GM19467 (cell line): ENCODE results near the gene COL26A1.
A peak's percentile ranks its signal among the peaks of the same experiment; 100 is the strongest.
"Not testable (repeated sequence)": the region's sequence is repeated elsewhere in the genome, so short reads cannot be mapped to it uniquely, and the experiment has no call there.

Experiments used
- ATAC-seq: cut with Tn5 transposase; IDR thresholded peaks from one replicate; pipeline ENCODE4 v1.9.1; 2021; ENCODE audit warnings: mild to moderate bottlenecking, moderate library complexity; ENCODE audit not compliant: unreplicated experiment

The COL26A1 gene

DNA sequence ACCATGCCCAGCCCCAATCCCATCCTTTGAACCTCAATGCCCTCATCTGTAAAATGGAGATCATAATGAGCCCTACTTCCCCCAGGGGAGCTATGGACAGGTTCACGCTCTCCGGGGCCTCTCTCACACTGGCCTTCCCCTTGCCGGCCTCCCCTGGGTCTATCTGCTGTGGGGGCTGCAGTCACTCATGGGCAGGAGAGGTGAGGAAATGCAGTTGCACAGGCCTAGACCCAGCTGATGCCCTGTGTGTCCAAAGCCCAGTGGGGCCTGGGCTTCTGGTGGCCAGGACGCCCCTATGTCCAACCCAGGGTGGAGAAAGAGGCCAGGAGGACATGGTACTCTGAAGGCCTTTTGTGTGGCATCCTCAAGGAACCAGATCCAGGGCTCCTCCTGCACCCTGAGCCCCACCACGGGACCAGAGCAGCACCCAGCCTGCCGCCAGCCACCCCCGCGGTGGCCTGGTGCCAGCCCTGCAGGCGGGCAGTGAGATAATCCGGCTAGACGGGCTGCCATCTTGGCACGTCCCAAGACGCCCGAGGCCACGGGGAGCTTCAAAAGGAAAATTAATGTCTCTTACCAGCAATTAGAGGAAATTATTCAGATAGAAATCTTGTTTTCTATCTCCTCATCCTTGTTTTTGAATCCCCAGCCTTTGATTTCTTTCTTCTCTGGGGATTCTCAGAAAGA, 227.4 kb downstream of the COL26A1 start:
- no peak for ATAC-seq

DNA sequence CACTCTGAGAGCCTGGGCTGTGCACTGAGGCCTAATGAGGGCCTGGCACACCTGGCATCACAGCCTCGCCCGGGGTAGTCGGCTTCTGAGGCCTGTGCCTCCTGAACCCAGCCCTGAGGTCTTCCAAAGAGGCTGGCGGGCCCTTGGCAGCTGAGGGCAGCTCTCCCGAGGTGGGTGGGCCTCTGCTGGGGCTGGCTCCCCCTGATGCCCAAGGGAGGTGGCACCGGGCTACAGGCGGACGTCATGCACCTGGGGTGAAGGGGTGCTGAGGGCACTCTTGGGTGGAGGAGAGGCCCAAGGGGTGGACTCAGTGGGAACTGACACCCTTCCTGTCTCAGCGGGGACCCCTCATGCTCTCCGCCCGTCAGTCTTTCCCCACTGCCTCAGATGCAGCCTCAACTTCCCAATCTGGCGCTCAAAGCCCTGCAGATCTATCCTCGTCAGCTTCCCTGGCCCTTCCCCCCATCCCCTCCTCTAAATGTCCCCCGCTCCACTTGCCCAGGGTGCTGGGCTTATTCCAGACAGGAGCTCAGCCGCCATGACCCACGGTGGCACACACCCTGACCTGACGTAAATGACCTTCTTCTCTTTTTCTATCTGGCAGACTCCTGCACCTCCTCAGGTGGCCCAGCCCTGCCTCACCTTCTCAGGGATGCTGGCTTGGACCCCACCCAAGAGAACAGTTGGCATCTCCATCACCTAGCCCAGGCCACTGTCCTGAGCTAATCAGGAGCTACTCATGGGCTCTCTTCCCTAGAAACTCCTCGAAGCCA, 228.2 kb downstream of the COL26A1 start:
- ATAC-seq = no peak

DNA sequence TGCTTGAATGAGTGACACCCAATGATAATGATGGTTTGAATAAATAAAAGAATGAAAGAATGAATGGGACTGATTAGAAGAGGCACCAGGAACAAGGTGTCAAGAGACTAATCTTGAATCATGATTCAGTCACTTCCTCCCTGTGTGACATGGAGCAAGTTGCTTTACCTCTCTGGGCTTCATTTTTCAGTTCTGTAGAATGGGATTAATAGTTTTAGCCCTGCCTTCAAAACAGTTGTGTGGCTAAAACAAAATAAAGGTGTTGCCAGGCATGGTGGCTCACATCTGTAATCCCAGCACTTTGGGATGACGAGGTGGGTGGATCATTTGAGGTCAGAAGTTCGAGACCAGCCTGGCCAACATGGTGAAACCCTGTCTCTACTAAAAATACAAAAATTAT, 228.8 kb downstream of the COL26A1 start:
- ATAC-seq = no peak

DNA sequence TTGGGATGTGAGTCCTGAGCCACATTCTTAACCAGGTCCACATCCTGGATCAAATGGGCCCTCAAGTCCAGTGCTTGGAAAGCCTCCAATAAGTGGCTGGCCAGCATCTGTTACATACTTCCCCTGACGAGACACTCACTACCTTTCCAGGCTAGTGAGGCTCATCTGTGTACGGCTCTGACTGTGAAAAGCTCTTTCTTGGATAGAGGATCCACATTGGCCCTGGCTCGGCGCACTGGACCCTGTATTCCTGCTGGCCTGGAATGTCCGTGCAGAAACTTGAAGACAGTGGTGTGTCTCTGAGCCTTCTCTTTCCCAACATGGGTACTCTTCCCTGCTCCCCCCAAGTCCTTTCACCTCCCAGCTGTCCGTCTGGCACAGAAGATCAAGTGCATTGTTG, 230.9 kb downstream of the COL26A1 start:
- no peak for ATAC-seq

DNA sequence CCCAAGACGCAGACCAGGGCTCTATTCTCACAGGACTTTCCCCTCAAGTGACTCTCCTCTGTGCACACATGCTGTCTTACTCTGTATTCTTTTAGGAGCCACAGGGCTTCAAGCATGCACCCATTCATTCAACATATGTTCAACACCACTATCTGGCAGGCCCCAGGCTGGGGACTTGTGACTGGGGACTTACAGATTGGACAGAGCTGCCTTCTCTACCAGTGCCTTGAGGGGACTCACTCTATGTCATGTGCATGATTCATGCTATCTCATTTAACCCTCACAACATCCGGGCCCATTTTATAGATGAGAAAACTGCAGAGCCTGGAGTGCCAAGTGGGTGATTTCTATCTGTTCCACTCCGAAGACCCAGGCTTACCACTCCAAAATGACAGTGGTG, 232.1 kb downstream of the COL26A1 start:
- ATAC-seq = no peak

DNA sequence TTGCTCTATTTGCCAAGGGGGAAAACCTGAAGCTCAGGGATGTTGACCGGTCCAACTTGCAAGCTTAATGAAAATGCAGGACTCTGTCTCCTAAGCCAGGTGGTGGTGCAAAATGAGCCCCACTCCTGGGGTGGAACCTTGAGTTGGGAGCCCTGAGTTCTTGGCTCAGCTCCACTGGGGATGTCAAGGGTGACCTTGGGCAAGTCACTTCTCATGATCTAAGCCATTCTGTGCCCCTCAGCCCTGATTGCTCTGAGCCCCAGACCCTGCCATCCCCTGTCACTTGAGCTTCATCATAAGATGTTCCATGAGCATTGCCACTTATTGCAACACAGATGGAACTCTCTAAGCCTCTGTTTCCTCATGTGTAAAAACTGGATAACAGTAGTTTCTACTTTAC, 232.6 kb downstream of the COL26A1 start:
- no peak for ATAC-seq

DNA sequence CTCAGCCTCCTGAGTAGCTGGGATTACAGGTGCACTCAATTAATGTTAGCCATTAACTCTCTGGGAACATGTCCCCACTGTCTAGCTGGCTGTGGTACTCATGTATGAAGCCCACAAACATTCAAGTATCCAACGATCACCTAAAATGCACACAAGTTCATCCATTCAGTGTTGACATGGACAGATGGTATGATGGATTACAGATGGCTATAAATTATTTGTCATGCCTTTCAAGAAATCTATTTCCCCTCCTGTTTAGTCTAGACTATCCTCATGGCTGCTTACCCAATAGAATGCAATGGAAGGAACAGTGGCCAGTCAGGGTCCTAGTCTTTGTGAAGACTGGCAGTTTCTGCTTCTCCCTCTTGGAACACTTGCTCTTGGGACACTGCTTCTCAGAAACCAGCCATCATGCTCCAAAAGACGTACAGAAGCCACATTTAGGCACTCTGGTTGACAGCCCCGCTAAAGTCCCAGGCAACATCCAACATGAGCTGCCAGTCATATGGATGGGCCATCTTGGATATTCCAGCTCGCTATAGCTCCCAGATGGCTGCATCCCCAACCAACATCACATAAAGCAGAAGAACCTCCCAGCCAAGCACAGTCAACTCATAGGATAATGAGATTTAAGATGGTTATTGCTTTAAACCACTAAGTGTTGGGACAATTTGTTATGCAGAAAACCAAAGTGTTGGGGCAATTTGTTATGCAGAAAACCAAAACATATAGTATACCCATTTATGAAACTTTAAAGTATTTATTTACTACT, 233.3 kb downstream of the COL26A1 start:
- ATAC-seq = no peak

DNA sequence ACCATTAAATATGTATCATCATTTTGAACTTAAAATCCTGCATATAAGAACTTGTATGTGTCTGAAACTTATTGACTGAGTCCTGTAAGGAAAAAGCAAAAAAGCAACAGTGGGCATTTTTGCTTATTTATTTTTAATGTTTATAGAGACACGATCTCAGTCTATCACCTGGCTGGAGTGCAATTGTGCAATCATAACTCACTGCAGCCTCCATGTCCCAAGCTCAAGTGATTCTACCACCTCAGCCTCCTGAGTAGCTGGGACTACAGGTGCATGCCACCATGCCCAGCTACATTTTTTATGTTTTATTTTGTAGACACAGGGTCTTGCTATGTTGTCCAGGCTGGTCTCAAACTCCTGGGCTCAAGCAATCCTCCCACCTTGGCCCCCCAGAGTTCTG, 234.2 kb downstream of the COL26A1 start:
- no peak for ATAC-seq

DNA sequence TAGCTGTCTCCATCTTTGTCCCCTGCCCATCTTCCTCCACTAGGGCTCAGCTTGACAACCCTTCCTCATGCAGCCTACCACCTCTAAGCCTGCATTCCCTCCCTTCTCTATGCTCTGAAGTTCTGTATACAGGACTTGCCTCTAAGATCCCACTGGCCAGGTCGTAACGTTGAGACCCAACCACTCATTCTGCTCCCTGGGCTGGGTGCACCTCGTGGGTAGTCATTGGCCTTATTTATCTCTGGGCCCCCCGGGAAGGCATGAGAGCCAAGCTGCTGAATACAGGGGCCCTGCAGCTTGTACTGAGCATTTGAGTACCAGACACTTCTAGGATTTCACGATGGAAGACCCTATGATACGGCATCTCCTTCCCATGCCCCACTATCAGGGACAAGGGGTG, 235.3 kb downstream of the COL26A1 start:
- no peak for ATAC-seq

DNA sequence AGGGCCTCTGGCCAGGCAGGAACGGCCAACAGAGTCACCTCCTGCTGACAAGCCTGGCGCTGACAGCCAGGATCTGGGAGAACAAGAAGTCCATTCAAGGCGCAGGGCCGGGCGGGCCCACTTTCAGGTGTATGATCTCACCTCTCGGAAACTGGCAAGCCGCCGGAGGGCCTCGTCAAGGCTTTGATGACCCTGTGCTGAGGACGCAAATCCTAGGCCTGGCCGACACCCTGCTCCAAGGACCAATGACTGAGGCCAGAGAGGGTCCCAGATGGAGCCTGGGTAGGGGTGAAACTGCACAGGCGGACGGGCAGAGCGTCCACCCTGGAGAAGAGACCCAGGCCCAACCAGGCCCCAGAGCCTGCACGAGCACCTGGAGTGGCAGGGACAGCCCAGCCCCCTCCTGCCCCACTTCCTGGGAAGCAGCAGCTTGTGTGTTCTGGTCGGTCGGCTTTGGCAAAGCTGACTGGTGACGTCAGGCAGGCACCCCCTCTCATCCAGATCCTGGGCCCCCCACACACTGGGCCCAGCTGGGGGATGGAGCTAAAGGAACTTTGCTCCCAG, 235.8 kb downstream of the COL26A1 start:
- no peak for ATAC-seq

DNA sequence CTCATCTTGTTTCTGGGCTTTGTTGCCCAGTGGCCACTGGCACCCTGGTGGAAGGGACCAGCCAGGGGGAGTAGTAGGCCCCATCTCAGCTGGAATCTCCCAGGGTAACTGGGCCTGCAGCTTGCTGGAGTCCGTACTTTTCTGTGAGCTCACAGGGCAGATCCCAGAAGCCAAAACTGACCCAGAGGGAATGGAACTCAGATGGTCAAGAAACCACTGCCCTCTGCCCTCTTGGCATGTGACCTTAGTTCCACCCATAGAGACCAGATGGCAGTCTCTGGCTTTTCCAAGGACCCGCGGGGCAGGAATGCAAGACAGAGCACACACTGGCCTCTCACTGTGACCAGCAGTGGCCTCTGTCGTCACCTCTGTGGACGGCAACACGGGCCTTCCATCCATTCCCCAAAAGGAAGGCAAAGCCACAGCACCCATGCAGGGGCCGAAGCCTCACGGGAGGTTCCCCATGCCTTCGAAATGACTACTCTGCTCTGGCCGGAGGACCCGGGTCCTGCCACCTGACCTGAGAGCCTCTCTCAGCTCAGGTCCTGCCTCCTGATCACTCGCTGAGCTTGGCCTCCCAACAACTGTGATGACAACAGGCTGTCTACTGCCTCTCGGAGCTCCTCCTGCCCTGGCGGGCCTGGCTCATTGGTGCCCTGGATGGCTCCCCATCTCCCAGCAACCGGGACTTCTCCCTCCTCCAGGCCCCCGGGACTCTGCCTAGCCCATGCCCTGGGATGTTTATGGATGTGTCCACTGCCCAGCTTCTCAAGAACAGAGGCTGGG, 236.5 kb downstream of the COL26A1 start:
- no peak for ATAC-seq

DNA sequence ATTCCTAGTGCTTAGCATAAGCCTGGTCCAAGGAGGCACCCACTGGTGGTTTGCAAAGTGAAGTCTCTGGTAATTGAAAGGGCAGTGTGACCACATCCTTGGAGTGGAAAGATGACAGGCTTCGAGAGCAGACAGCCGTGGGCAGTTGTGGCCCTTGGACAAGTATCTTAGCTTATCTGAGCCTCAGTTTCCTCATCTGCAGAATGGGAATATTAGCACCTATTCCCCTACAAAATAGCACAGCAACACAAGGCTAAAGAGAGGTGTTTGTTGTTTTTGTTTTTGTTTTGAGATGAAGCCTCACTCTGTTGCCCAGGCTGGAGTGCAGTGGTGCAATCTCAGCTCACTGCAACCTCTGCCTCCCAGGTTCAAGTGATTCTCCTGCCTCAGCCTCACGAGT, 237.1 kb downstream of the COL26A1 start:
- no peak for ATAC-seq

DNA sequence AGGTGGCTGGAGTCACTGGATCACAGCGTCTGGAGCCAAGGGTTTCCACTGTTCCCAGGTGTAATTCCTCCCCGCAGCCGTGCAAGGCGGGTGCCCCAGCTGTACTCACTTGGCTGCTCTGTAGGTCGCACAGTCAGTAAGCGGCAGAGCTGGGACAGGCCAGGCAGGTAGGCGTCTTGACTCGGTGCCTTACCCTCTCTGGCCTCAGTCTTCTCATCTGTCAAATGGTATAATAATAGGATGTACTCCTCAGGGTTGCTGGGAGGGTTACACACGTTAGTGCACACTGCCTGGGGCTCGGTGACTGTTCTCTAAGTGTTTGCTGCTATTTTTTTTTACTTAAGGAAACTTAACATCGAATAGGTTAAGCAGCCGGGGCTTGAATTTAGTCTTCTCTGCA, 239.4 kb downstream of the COL26A1 start:
- ATAC-seq = no peak

DNA sequence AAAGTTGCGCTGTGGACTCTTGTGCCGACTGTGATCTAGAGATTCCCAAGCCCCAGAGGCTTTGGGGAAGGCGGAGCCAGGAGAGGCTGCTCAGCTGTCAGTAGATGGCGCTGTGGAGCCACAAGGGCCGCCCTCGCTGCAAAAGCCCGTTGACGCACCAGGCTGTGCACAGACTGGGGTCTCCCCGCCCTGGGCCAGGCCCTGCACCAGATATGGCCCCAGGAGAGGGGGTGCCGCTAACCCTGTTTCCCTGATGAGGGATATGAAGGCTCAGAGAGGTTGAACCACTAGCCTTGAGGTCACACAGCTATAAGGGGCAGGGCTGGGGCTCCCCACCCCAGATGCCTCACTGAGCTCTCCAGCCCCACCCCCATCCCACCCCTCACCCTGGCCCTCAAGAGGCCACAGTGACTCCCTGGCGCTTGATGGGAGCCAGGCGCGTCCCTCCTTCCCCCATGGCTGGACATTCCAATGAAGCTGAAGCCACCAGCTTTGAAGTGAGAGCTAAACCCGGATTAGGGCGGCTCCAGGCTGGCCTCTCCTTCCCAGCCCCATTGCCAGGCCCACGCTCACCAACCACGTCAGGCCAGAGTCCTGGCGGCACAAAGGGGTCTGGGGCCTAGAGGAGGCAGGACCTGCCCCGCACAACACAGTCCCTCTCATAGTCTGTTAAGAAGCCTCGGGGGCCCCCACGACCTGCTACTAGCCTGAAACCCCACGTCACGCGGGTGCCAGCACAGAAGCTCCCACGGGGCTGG, 240.0 kb downstream of the COL26A1 start:
- peak; percentile 54 for ATAC-seq

DNA sequence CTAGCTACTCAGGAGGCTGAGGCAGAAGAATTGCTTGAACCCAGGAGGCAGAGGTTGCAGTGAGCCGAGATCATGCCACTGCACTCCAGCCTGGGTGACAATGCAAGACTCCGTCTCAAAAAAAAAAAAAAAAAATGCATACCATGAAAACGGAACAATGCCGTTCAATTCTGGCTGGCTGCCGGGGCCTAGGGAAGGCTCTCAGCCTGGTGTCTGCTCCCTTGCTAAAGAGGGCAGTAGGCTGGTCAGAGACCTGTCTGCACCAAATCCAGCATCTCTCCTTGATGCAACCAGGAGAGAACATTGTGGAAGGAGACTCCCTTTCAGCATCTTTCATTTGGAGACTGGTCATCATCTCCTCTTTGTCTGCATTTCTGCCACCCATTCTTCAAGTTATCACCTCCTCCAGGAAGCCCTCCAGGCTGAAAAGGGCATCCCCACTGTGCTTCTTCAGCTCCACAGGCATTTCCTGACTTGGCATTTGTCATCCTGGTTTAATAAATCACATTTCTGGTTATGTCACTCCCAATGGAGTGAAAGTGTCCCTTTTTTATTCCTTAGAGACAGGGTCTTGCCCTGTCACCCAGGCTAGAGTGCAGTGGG, 241.8 kb downstream of the COL26A1 start:
- no peak for ATAC-seq

DNA sequence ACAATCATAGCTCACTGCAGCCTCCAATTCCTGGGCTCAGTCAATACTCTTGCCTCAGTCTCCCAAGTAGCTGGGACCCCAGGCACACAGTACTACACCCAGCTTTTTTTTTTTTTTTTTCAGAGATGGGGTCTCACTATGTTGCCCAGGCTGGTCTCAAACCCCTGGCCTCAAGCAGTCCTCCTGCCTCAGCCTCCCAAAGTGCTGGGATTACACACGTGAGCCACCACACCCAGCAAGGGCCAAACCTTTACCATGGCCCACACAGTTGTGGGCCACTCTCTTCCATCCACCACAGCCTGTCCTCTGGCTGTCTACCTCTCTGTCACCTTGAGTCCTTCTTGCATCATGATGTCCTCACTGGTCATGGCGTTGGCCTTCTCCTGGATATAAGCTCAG, 242.3 kb downstream of the COL26A1 start:
- ATAC-seq = not testable (repeated sequence)

DNA sequence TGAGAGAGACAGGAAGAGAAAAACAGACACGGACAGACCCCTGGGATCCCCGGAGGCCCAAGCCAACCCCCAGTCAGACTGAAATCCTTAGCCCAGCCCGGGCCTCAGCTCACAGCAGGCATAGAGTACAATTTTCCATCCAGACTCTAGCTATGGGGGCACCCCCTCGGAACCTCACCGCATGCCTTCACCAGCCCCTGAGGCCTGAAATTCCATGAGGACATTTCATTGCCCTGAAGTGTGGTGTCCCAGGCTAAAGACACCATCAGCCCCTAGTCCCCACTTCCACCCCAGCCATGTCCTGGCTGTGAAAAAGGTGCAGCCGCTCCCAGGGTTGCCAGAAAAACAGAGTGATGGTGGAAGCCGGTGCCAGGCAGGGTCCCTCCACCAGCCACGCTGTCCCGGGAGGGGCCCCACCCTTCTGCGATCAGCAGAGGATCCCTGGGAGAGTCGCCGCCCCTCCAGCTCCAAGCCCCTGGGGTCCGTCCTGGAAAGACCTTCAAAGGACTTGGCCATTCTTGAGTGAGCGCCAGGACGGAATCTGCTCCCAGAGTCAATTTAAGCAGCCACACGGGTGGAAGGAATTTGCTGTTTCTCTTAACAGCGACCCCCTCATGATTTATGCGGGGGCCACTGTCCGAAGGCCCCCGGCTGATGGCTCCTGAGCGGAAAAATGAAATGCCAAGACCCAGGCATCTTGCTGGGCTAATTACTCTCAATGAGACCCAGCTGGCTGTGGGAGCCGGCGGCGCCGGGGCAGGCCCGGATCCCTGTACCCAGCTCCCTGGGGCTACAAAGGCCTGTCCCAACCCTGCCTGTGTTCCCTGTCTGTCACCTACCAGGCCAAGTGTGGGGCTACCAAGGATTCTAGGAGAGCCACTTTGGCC, 243.2 kb downstream of the COL26A1 start:
- ATAC-seq = no peak

DNA sequence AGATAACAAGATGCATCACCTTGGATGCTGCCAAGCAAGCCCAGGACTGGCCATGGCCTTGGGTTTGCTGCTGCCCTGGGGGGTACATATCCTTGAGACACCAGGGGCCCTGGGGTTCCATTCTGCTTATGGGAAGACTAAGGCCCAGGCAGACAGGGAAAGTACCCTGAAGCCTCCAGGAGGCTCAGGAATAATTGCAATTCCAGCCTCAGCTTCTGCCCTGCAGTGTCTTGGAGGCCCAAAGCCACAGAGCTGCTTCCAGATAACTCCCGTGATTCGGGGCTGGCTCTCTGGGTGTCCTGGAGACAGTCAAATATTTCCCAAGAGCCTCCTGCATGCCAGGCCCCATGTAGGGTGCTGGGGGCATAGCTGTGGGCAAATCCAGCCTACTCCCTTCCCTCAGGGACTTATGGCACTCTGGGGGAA, 243.8 kb downstream of the COL26A1 start:
- no peak for ATAC-seq
